ENCODE data around the gene EMSY. TPM values are rescaled to one million over a fixed set of nuclear protein-coding genes. Genes with fewer than 3 reads are reported as not detected.

EMSY gene
- polyA plus RNA-seq, 1 donor from 2014 or later, result 25.0 TPM

DNA sequence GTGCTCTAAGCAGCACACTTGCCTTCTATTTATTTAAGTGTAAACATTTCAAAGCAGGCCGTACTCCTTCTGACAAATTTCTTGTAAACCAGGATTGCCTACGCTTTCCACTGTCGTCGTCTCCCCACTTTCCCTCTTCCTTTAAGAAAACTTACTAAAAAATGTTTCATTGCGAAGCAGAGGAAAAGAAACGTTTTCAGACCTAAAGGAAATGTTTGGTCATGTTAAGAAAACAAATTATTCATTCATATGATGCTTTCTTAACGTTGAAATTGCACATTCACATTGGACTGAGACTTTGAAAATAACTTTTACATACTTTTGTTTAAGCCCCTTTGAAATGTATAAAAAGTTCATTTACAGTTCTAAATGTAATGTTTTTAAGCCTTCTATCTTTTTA, 106.0 kb downstream of the EMSY start:
- TF ChIP-seq EP300 (conservative IDR thresholded peaks at IDR 0.05; ENCODE audit: poor library complexity, severe bottlenecking), result no peak
- TF ChIP-seq SMC3 (conservative IDR thresholded peaks at IDR 0.05; ENCODE audit: poor library complexity), result no peak
- TF ChIP-seq, protein P1, sequence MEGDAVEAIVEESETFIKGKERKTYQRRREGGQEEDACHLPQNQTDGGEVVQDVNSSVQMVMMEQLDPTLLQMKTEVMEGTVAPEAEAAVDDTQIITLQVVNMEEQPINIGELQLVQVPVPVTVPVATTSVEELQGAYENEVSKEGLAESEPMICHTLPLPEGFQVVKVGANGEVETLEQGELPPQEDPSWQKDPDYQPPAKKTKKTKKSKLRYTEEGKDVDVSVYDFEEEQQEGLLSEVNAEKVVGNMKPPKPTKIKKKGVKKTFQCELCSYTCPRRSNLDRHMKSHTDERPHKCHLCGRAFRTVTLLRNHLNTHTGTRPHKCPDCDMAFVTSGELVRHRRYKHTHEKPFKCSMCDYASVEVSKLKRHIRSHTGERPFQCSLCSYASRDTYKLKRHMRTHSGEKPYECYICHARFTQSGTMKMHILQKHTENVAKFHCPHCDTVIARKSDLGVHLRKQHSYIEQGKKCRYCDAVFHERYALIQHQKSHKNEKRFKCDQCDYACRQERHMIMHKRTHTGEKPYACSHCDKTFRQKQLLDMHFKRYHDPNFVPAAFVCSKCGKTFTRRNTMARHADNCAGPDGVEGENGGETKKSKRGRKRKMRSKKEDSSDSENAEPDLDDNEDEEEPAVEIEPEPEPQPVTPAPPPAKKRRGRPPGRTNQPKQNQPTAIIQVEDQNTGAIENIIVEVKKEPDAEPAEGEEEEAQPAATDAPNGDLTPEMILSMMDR (IDR thresholded peaks at IDR 0.05; ENCODE audit: poor library complexity, severe bottlenecking), result no peak
- no peaks in the 10 kb centered on the region for H4K20me1 ChIP-seq (ENCODE audit: insufficient read depth)
- H3K79me2 ChIP-seq (replicated peaks; ENCODE audit: insufficient read depth, low read length), result no peaks in the 10 kb centered on the region
- peaks cover 6% of the 10 kb centered on the region for H3K9me3 ChIP-seq (ENCODE audit: low read length)
- H3K4me3 ChIP-seq (ENCODE audit: low read length), result no peak overlapping the region
- H3F3A ChIP-seq (ENCODE audit: insufficient read depth, low read length, poor library complexity, severe bottlenecking), result no peaks in the 10 kb centered on the region
- H3K9ac ChIP-seq (ENCODE audit: low read length), result no peak overlapping the region
- no peak overlapping the region for H3K27ac ChIP-seq (ENCODE audit: low read length)
- H3K9me2 ChIP-seq (ENCODE audit: insufficient read depth, low read length), result no peaks in the 10 kb centered on the region
- no peak overlapping the region for H3K4me2 ChIP-seq (ENCODE audit: low read length)
- no peak overlapping the region for H2AFZ ChIP-seq (ENCODE audit: low read depth, low read length)
- H3K27me3 ChIP-seq (ENCODE audit: insufficient read depth, low read depth, low read length), result no peaks in the 10 kb centered on the region
- peaks cover 13% of the 10 kb centered on the region for H3K36me3 ChIP-seq (ENCODE audit: insufficient read depth, low read length)

DNA sequence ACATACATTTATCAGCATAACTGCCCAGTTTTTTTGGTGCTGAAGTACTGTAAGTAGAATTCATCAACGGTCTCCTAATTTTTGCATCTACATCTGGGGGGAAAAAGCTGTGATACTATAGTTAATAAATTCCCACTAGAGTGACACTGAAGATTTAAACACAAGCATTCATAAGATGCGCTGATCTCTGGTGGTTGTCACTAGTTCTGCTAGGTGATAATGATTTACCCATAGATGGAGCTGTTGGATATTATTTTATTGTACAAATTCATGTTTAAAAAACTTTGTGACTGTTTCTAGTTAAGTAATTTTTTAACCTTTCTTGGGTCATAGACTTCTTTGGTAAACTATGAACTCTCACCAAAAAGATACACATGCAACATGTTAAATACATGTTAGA, 106.6 kb downstream of the EMSY start:
- Histone ChIP-seq H3K79me2 (replicated peaks; ENCODE audit: insufficient read depth, low read length) (no peaks in the 10 kb centered on the region), H2AFZ (ENCODE audit: low read depth, low read length) (no peak overlapping the region), H3K36me3 (ENCODE audit: insufficient read depth, low read length) (peaks cover 12% of the 10 kb centered on the region), H3K27ac (ENCODE audit: low read length) (no peak overlapping the region), H3K9me3 (ENCODE audit: low read length) (peaks cover 6% of the 10 kb centered on the region), H3F3A (ENCODE audit: insufficient read depth, low read length, poor library complexity, severe bottlenecking) (no peaks in the 10 kb centered on the region), H3K27me3 (ENCODE audit: insufficient read depth, low read depth, low read length) (no peaks in the 10 kb centered on the region), H3K9me2 (ENCODE audit: insufficient read depth, low read length) (no peaks in the 10 kb centered on the region), H3K4me2 (ENCODE audit: low read length) (no peak overlapping the region), H4K20me1 (ENCODE audit: insufficient read depth) (no peaks in the 10 kb centered on the region), H3K4me3 (ENCODE audit: low read length) (no peak overlapping the region), H3K9ac (ENCODE audit: low read length) (no peak overlapping the region)
- TF ChIP-seq EP300 (conservative IDR thresholded peaks at IDR 0.05; ENCODE audit: poor library complexity, severe bottlenecking) (no peak), RAD21 (conservative IDR thresholded peaks at IDR 0.05) (no peak), POLR2AphosphoS5 (IDR thresholded peaks at IDR 0.05) (no peak), SMC3 (conservative IDR thresholded peaks at IDR 0.05; ENCODE audit: poor library complexity) (peak; percentile 41), TAF1 (IDR thresholded peaks at IDR 0.05; ENCODE audit: low read depth) (no peak)
- TF ChIP-seq, protein P1 (IDR thresholded peaks at IDR 0.05; ENCODE audit: poor library complexity, severe bottlenecking), result no peak
- TF ChIP-seq, protein P2, sequence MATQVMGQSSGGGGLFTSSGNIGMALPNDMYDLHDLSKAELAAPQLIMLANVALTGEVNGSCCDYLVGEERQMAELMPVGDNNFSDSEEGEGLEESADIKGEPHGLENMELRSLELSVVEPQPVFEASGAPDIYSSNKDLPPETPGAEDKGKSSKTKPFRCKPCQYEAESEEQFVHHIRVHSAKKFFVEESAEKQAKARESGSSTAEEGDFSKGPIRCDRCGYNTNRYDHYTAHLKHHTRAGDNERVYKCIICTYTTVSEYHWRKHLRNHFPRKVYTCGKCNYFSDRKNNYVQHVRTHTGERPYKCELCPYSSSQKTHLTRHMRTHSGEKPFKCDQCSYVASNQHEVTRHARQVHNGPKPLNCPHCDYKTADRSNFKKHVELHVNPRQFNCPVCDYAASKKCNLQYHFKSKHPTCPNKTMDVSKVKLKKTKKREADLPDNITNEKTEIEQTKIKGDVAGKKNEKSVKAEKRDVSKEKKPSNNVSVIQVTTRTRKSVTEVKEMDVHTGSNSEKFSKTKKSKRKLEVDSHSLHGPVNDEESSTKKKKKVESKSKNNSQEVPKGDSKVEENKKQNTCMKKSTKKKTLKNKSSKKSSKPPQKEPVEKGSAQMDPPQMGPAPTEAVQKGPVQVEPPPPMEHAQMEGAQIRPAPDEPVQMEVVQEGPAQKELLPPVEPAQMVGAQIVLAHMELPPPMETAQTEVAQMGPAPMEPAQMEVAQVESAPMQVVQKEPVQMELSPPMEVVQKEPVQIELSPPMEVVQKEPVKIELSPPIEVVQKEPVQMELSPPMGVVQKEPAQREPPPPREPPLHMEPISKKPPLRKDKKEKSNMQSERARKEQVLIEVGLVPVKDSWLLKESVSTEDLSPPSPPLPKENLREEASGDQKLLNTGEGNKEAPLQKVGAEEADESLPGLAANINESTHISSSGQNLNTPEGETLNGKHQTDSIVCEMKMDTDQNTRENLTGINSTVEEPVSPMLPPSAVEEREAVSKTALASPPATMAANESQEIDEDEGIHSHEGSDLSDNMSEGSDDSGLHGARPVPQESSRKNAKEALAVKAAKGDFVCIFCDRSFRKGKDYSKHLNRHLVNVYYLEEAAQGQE (IDR thresholded peaks at IDR 0.05; ENCODE audit: borderline replicate concordance), result no peak
